ENCODE data around the gene CDK16. TPM values are rescaled to one million over a fixed set of nuclear protein-coding genes. Genes with fewer than 3 reads are reported as not detected.

The CDK16 gene
- total RNA-seq, 2 donors from 2014 or later, result 95.0 to 147 TPM

GRCh38 chrX:47172549-47172948 is 45.9 kb upstream of the CDK16 start:
- intact Hi-C loops (cut with DNase I), result no loop called here
- Histone ChIP-seq H3K36me3 (no peaks in the 10 kb centered on the region), H3K4me1 (no peaks in the 10 kb centered on the region)

GRCh38 chrX:47172971-47173792 is 45.3 kb upstream of the CDK16 start:
- H3K4me3 ChIP-seq, result no peak overlapping the region
- DNase-seq, result no peak
- intact Hi-C loops (cut with DNase I), result no loop called here
- TF ChIP-seq CTCF (IDR thresholded peaks at IDR 0.05), result no peak
- no peaks in the 10 kb centered on the region for H3K4me1 ChIP-seq
- no peaks in the 10 kb centered on the region for H3K36me3 ChIP-seq
- H3K9ac ChIP-seq (ENCODE audit: low read depth in 2 of 2, low read length in 2 of 2), result no peak overlapping the region
- no peaks in the 10 kb centered on the region for H3K27me3 ChIP-seq
- H3K9me3 ChIP-seq, result no peaks in the 10 kb centered on the region
- H3K27ac ChIP-seq, result no peak overlapping the region

More at GRCh38 chrX:47172549-47172948, 45.9 kb upstream of the CDK16 start:
- Histone ChIP-seq H3K27ac (no peak overlapping the region), H3K27me3 (peaks cover 3% of the 10 kb centered on the region), H3K9me3 (no peaks in the 10 kb centered on the region), H3K4me3 (no peak overlapping the region), H3K9ac (ENCODE audit: low read depth in 2 of 2, low read length in 2 of 2) (no peak overlapping the region)
- no peak for DNase-seq
- TF ChIP-seq CTCF (IDR thresholded peaks at IDR 0.05), result no peak

GRCh38 chrX:47174376-47174775 is 44.1 kb upstream of the CDK16 start:
- no peaks in the 10 kb centered on the region for H3K27me3 ChIP-seq
- no peaks in the 10 kb centered on the region for H3K9me3 ChIP-seq
- H3K36me3 ChIP-seq, result no peaks in the 10 kb centered on the region
- no peak for TF ChIP-seq CTCF (IDR thresholded peaks at IDR 0.05)
- no peak for DNase-seq
- no peak overlapping the region for H3K27ac ChIP-seq
- H3K9ac ChIP-seq (ENCODE audit: low read depth in 2 of 2, low read length in 2 of 2), result no peak overlapping the region
- no peaks in the 10 kb centered on the region for H3K4me1 ChIP-seq
- no peak overlapping the region for H3K4me3 ChIP-seq
- intact Hi-C loops (cut with DNase I), result no loop called here

GRCh38 chrX:47174846-47175587 is 43.5 kb upstream of the CDK16 start:
- Histone ChIP-seq H3K36me3 (no peaks in the 10 kb centered on the region), H3K9me3 (no peaks in the 10 kb centered on the region)

GRCh38 chrX:47175588-47175980 is 42.9 kb upstream of the CDK16 start:
- no peaks in the 10 kb centered on the region for H3K9me3 ChIP-seq
- no peak overlapping the region for H3K4me3 ChIP-seq
- no peak overlapping the region for H3K9ac ChIP-seq (ENCODE audit: low read depth in 2 of 2, low read length in 2 of 2)
- TF ChIP-seq CTCF (IDR thresholded peaks at IDR 0.05), result no peak
- H3K27me3 ChIP-seq, result no peaks in the 10 kb centered on the region
- no peaks in the 10 kb centered on the region for H3K4me1 ChIP-seq
- no peak overlapping the region for H3K27ac ChIP-seq
- DNase-seq, result no peak
- no peaks in the 10 kb centered on the region for H3K36me3 ChIP-seq
- intact Hi-C loops (cut with DNase I), result no loop called here

More at GRCh38 chrX:47174846-47175587, 43.5 kb upstream of the CDK16 start:
- intact Hi-C loops (cut with DNase I), result no loop called here
- Histone ChIP-seq H3K27ac (no peak overlapping the region), H3K4me3 (no peak overlapping the region), H3K9ac (ENCODE audit: low read depth in 2 of 2, low read length in 2 of 2) (no peak overlapping the region), H3K4me1 (no peaks in the 10 kb centered on the region), H3K27me3 (no peaks in the 10 kb centered on the region)
- no peak for TF ChIP-seq CTCF (IDR thresholded peaks at IDR 0.05)
- no peak for DNase-seq
